PFSK-1 (cell line): Measurements from ENCODE around the gene PTPN11.

ENCODE experiments used
- FOXP2 ChIP-seq: optimal IDR thresholded peaks from 2 replicates; pipeline ENCODE3; 2011; ENCODE audit warnings: borderline replicate concordance, control low read depth, inconsistent platforms; ENCODE audit not compliant: insufficient read depth; ENCODE audit errors: extremely low read length, extremely low read depth
- POLR2AphosphoS5 ChIP-seq: IDR thresholded peaks from 2 replicates; pipeline ENCODE4 v1.6.1; 2012; ENCODE audit warnings: low read depth, mild to moderate bottlenecking, control low read depth, low read length, moderate library complexity
- REST ChIP-seq, 2 experiments: IDR thresholded peaks; 2 replicates each; pipeline versions ENCODE4 v1.6.1 to v1.8.0; 2011 to 2012; ENCODE audit warnings: low read depth in 2 of 2, low read length in 2 of 2, control low read depth in 1 of 2, inconsistent platforms in 1 of 2, mild to moderate bottlenecking in 1 of 2, moderate library complexity in 1 of 2; ENCODE audit not compliant: insufficient read depth in 1 of 2
- SIN3A ChIP-seq: IDR thresholded peaks from 2 replicates; pipeline ENCODE4 v1.6.1; 2012; ENCODE audit warnings: mild to moderate bottlenecking, low read length, moderate library complexity, borderline replicate concordance; ENCODE audit not compliant: insufficient read depth
- TAF1 ChIP-seq: IDR thresholded peaks from 2 replicates; pipeline ENCODE4 v1.6.1; 2012; ENCODE audit warnings: low read length, control low read depth, borderline replicate concordance; ENCODE audit not compliant: insufficient read depth

GRCh38 chr12:112514926-112515642 lies 96.3 kb downstream of the PTPN11 start:
- TF ChIP-seq POLR2AphosphoS5 = no peak
- no peak for TF ChIP-seq TAF1
- no peak for TF ChIP-seq SIN3A
- no peak for TF ChIP-seq FOXP2
- TF ChIP-seq REST (IDR thresholded peaks at IDR 0.05; ENCODE audit: insufficient read depth in 1 of 2, low read depth in 2 of 2, low read length in 2 of 2) = no peak
